HEK293 (cell line): ENCODE results near the gene RNF44.

Source experiments
- CTCF ChIA-PET: fragments of 350-600 bp; formaldehyde crosslinking; extraction: SDS; loops from one replicate; lab custom pipeline; 2021; ENCODE audit warnings: antibody characterized with exemption; lab: Yijun Ruan, JAX
- POLR2A ChIA-PET: fragments of 300-600 bp; formaldehyde crosslinking; extraction: SDS; loops from one replicate; lab custom pipeline; 2020; ENCODE audit warnings: antibody characterized with exemption, inconsistent platforms; lab: Yijun Ruan, JAX
- H3K27ac ChIP-seq: fragments of 200-500 bp; sonication (Bioruptor generic); 2 replicates; pipeline ENCODE4 v1.5.1; 2014; ENCODE audit warnings: low read depth, low read length, control low read depth, inconsistent platforms; ENCODE audit errors: extremely low read depth
- H3K36me3 ChIP-seq, 2 experiments: fragments of 200-500 bp in 1 of 2; sonication (Bioruptor generic) in 1 of 2; 1 replicate in 1 of 2; 2 replicates in 1 of 2; pipeline ENCODE4 v1.5.1; 2014 to 2017; ENCODE audit warnings: inconsistent platforms in 2 of 2, low read length in 2 of 2; ENCODE audit not compliant: control insufficient read depth in 2 of 2, insufficient read depth in 1 of 2
- H3K4me1 ChIP-seq: fragments of 200-500 bp; sonication (Bioruptor generic); 2 replicates; pipeline ENCODE4 v1.5.1; 2014; ENCODE audit warnings: mild to moderate bottlenecking, low read length, inconsistent platforms; ENCODE audit not compliant: control insufficient read depth, insufficient read depth
- H3K4me3 ChIP-seq: 2 replicates; pipeline ENCODE4 v1.5.1; 2011; ENCODE audit warnings: low read depth, mild to moderate bottlenecking, control low read depth, low read length, moderate library complexity
- H3K9me3 ChIP-seq: fragments of 200-500 bp; sonication (Bioruptor generic); 2 replicates; pipeline ENCODE4 v1.5.1; 2014; ENCODE audit warnings: low read depth, low read length, inconsistent platforms; ENCODE audit not compliant: control insufficient read depth, insufficient read depth
- EGR2 ChIP-seq: fragments of 450-650 bp; formaldehyde crosslinking; IDR thresholded peaks from 2 replicates; pipeline ENCODE4 v1.5.1; 2016; ENCODE audit warnings: low read depth, missing biosample characterization, missing genetic modification characterization
- GLIS1 ChIP-seq: fragments of 450-650 bp; formaldehyde crosslinking; IDR thresholded peaks from 2 replicates; pipeline ENCODE4 v1.5.1; 2016; ENCODE audit warnings: missing biosample characterization, missing genetic modification characterization
- HOXD13 ChIP-seq: sonication (generic); formaldehyde crosslinking; IDR thresholded peaks from 2 replicates; pipeline ENCODE4 v1.8.0; 2022; ENCODE audit warnings: missing genetic modification reagents, borderline replicate concordance
- RBAK ChIP-seq: fragments of 450-650 bp; formaldehyde crosslinking; IDR thresholded peaks from 2 replicates; pipeline ENCODE4 v1.5.1; 2016; ENCODE audit warnings: missing biosample characterization, missing genetic modification characterization
- SCRT1 ChIP-seq: fragments of 450-650 bp; formaldehyde crosslinking; IDR thresholded peaks from 2 replicates; pipeline ENCODE4 v1.5.1; 2016; ENCODE audit warnings: missing biosample characterization, missing genetic modification characterization, borderline replicate concordance
- TCF7L2 ChIP-seq: IDR thresholded peaks from 2 replicates; pipeline ENCODE4 v1.6.1; 2011; ENCODE audit warnings: low read depth, mild to moderate bottlenecking, inconsistent platforms, low read length, moderate library complexity, borderline replicate concordance
- ZBTB17 ChIP-seq: fragments of 450-650 bp; formaldehyde crosslinking; IDR thresholded peaks from 2 replicates; pipeline ENCODE4 v1.5.1; 2016; ENCODE audit warnings: missing biosample characterization, missing genetic modification characterization
- ZBTB48 ChIP-seq: fragments of 450-650 bp; formaldehyde crosslinking; IDR thresholded peaks from 2 replicates; pipeline ENCODE4 v1.5.1; 2016; ENCODE audit warnings: missing biosample characterization, missing genetic modification characterization
- ZBTB8A ChIP-seq: fragments of 450-650 bp; formaldehyde crosslinking; IDR thresholded peaks from 2 replicates; pipeline ENCODE4 v1.5.1; 2016; ENCODE audit warnings: missing biosample characterization, missing genetic modification characterization
- ZIC2 ChIP-seq: fragments of 450-650 bp; formaldehyde crosslinking; IDR thresholded peaks from 2 replicates; pipeline ENCODE4 v1.5.1; 2016; ENCODE audit warnings: missing biosample characterization, missing genetic modification characterization
- ZNF114 ChIP-seq: fragments of 450-650 bp; formaldehyde crosslinking; IDR thresholded peaks from 2 replicates; pipeline ENCODE4 v1.5.0; 2017; ENCODE audit warnings: missing biosample characterization, missing genetic modification characterization
- ZNF146 ChIP-seq: fragments of 450-650 bp; formaldehyde crosslinking; IDR thresholded peaks from 2 replicates; pipeline ENCODE4 v1.5.1; 2016; ENCODE audit warnings: missing biosample characterization, missing genetic modification characterization
- ZNF148 ChIP-seq: fragments of 450-650 bp; formaldehyde crosslinking; IDR thresholded peaks from 2 replicates; pipeline ENCODE4 v1.5.0; 2017; ENCODE audit warnings: missing biosample characterization, missing genetic modification characterization, borderline replicate concordance
- ZNF19 ChIP-seq: fragments of 450-650 bp; formaldehyde crosslinking; IDR thresholded peaks from 2 replicates; pipeline ENCODE4; 2016; ENCODE audit warnings: missing biosample characterization, missing genetic modification characterization, low read depth
- ZNF302 ChIP-seq: fragments of 450-650 bp; formaldehyde crosslinking; IDR thresholded peaks from 2 replicates; pipeline ENCODE4 v1.5.1; 2016; ENCODE audit warnings: missing biosample characterization, missing genetic modification characterization, low read depth
- ZNF423 ChIP-seq: fragments of 450-650 bp; formaldehyde crosslinking; IDR thresholded peaks from 2 replicates; pipeline ENCODE4 v1.5.1; 2016; ENCODE audit warnings: missing biosample characterization, missing genetic modification characterization
- ZNF518A ChIP-seq: fragments of 450-650 bp; formaldehyde crosslinking; conservative IDR thresholded peaks from 2 replicates; pipeline ENCODE4 v1.5.1; 2016; ENCODE audit warnings: low read depth, missing biosample characterization, missing genetic modification characterization
- ZNF558 ChIP-seq: fragments of 450-650 bp; formaldehyde crosslinking; IDR thresholded peaks from 2 replicates; pipeline ENCODE4 v1.5.1; 2016; ENCODE audit warnings: missing biosample characterization, missing genetic modification characterization
- ZNF560 ChIP-seq: fragments of 450-650 bp; formaldehyde crosslinking; IDR thresholded peaks from 2 replicates; pipeline ENCODE4 v1.5.1; 2017; ENCODE audit warnings: missing biosample characterization, missing genetic modification characterization, borderline replicate concordance
- ZNF645 ChIP-seq: fragments of 450-650 bp; formaldehyde crosslinking; IDR thresholded peaks from 2 replicates; pipeline ENCODE4; 2016; ENCODE audit warnings: missing biosample characterization, missing genetic modification characterization
- ZNF660 ChIP-seq: fragments of 450-650 bp; IDR thresholded peaks from 2 replicates; pipeline ENCODE4 v1.5.1; 2018; ENCODE audit warnings: missing biosample characterization, mild to moderate bottlenecking, missing genetic modification characterization
- ZNF701 ChIP-seq: fragments of 450-650 bp; formaldehyde crosslinking; IDR thresholded peaks from 2 replicates; pipeline ENCODE4 v1.5.1; 2016; ENCODE audit warnings: missing biosample characterization, missing genetic modification characterization
- ZNF785 ChIP-seq: fragments of 450-650 bp; formaldehyde crosslinking; IDR thresholded peaks from 2 replicates; pipeline ENCODE4 v1.5.1; 2016; ENCODE audit warnings: missing biosample characterization, missing genetic modification characterization
- TF ChIP-seq, protein P1 (sequence below): fragments of 450-650 bp; formaldehyde crosslinking; IDR thresholded peaks from 2 replicates; pipeline ENCODE4 v1.5.1; 2016; ENCODE audit warnings: missing biosample characterization, missing genetic modification characterization

RNF44 gene

GRCh38 chr5:176530983-176531901 lies 6.0 kb downstream of the RNF44 start:
- Histone ChIP-seq H3K27ac (no peak overlapping the region), H3K4me1 (0 out of 2 replicates have a peak, but pooled peaks cover 6% of the 10 kb centered on the region), H3K4me3 (no peak overlapping the region), H3K36me3 (peaks cover 0 to 52% of the 10 kb centered on the region in 2 experiments; a peak in 2 of 3 replicates), H3K9me3 (no peaks in the 10 kb centered on the region)
- ChIA-PET POLR2A (interaction anchor here (0.5 kb wide), 1 partner anchor 46 kb away, joined by 3 read pairs; no protein-coding TSS in a partner anchor), CTCF (interaction anchor here (0.6 to 1.1 kb wide), 2 partner anchors 12 to 38 kb away, joined by 3 to 4 read pairs; no protein-coding TSS in a partner anchor)
- TF ChIP-seq ZNF645 (tag by site-specific recombination) (no peak), ZNF785 (no peak), ZNF19 (tag by site-specific recombination) (no peak), TCF7L2 (no peak), ZBTB17 (tag by site-specific recombination) (0 out of 2 replicates have a peak, but pooled peaks have one; percentile 18), HOXD13 (CRISPR knock-in tag) (no peak), ZNF114 (tag by site-specific recombination) (no peak), RBAK (tag by site-specific recombination) (no peak), SCRT1 (tag by site-specific recombination) (no peak), ZNF146 (tag by site-specific recombination) (no peak), ZNF560 (tag by site-specific recombination) (no peak), ZBTB48 (no peak), ZNF302 (tag by site-specific recombination) (no peak), ZNF148 (tag by site-specific recombination) (no peak), ZNF701 (tag by site-specific recombination) (no peak), ZIC2 (tag by site-specific recombination) (peak; percentile 72), ZBTB8A (peak; percentile 92), ZNF518A (tag by site-specific recombination) (no peak), ZNF660 (tag by site-specific recombination) (no peak), EGR2 (peak; percentile 92), GLIS1 (tag by site-specific recombination) (peak; percentile 25), ZNF423 (no peak), ZNF558 (no peak)
- TF ChIP-seq, protein P1, sequence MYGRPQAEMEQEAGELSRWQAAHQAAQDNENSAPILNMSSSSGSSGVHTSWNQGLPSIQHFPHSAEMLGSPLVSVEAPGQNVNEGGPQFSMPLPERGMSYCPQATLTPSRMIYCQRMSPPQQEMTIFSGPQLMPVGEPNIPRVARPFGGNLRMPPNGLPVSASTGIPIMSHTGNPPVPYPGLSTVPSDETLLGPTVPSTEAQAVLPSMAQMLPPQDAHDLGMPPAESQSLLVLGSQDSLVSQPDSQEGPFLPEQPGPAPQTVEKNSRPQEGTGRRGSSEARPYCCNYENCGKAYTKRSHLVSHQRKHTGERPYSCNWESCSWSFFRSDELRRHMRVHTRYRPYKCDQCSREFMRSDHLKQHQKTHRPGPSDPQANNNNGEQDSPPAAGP (tag by site-specific recombination), result no peak
